ENCODE results near the gene TUBG1.
"Not testable (repeated sequence)": the region's sequence is repeated elsewhere in the genome, so short reads cannot be mapped to it uniquely, and the experiment has no call there.

TUBG1 gene

GRCh38 chr17:42579794-42580551 lies 29.5 kb upstream of the TUBG1 start:
- no peak for DNase-seq (ENCODE audit: low spot score)

GRCh38 chr17:42581744-42582270 lies 27.7 kb upstream of the TUBG1 start:
- DNase-seq (ENCODE audit: low spot score), result no peak

GRCh38 chr17:42584880-42585279 lies 24.6 kb upstream of the TUBG1 start:
- no peak for DNase-seq (ENCODE audit: low spot score)

GRCh38 chr17:42585353-42585752 lies 24.1 kb upstream of the TUBG1 start:
- no peak for DNase-seq (ENCODE audit: low spot score)

GRCh38 chr17:42586514-42587230 lies 22.8 kb upstream of the TUBG1 start:
- no peak for DNase-seq (ENCODE audit: low spot score)

GRCh38 chr17:42590886-42591285 lies 18.6 kb upstream of the TUBG1 start:
- DNase-seq (ENCODE audit: low spot score), result no peak

- no peak for DNase-seq (ENCODE audit: low spot score)
Observed at GRCh38 chr17:42591411-42591810, 18.1 kb upstream of the TUBG1 start.

- no peak for DNase-seq (ENCODE audit: low spot score)
Observed at GRCh38 chr17:42596386-42596785, 13.1 kb upstream of the TUBG1 start.

- no peak for DNase-seq (ENCODE audit: low spot score)
Observed at GRCh38 chr17:42598905-42599304, 10.6 kb upstream of the TUBG1 start.

- no peak for DNase-seq (ENCODE audit: low spot score)
Observed at GRCh38 chr17:42603318-42603717, 6.2 kb upstream of the TUBG1 start.

GRCh38 chr17:42607769-42608168 lies 1.7 kb upstream of the TUBG1 start:
- DNase-seq (ENCODE audit: low spot score), result no peak

- peak; percentile 7 for DNase-seq (ENCODE audit: low spot score)
Observed at GRCh38 chr17:42608305-42609181, 940 bp upstream of the TUBG1 start.

- not testable (repeated sequence) for DNase-seq (ENCODE audit: low spot score)
Observed at GRCh38 chr17:42609814-42610801, 625 bp downstream of the TUBG1 start.

GRCh38 chr17:42612013-42612412 lies 2.5 kb downstream of the TUBG1 start:
- DNase-seq (ENCODE audit: low spot score), result no peak

- DNase-seq (ENCODE audit: low spot score), result no peak
Observed at GRCh38 chr17:42613699-42614295, 4.3 kb downstream of the TUBG1 start.

- no peak for DNase-seq (ENCODE audit: low spot score)
Observed at GRCh38 chr17:42617956-42618431, 8.5 kb downstream of the TUBG1 start.

- DNase-seq (ENCODE audit: low spot score), result no peak
Observed at GRCh38 chr17:42618442-42619150, 9.1 kb downstream of the TUBG1 start.

- not testable (repeated sequence) for DNase-seq (ENCODE audit: low spot score)
Observed at GRCh38 chr17:42621987-42622386, 12.5 kb downstream of the TUBG1 start.

- no peak for DNase-seq (ENCODE audit: low spot score)
Observed at GRCh38 chr17:42623271-42623670, 13.8 kb downstream of the TUBG1 start.

Measured in CD4-positive, alpha-beta T cell treated with Interleukin-15 for 4 hours (primary cell).